ENCODE measurements around the gene IMP3.
"Not testable (repeated sequence)": the region's sequence is repeated elsewhere in the genome, so short reads cannot be mapped to it uniquely, and the experiment has no call there.

Gene IMP3

DNA sequence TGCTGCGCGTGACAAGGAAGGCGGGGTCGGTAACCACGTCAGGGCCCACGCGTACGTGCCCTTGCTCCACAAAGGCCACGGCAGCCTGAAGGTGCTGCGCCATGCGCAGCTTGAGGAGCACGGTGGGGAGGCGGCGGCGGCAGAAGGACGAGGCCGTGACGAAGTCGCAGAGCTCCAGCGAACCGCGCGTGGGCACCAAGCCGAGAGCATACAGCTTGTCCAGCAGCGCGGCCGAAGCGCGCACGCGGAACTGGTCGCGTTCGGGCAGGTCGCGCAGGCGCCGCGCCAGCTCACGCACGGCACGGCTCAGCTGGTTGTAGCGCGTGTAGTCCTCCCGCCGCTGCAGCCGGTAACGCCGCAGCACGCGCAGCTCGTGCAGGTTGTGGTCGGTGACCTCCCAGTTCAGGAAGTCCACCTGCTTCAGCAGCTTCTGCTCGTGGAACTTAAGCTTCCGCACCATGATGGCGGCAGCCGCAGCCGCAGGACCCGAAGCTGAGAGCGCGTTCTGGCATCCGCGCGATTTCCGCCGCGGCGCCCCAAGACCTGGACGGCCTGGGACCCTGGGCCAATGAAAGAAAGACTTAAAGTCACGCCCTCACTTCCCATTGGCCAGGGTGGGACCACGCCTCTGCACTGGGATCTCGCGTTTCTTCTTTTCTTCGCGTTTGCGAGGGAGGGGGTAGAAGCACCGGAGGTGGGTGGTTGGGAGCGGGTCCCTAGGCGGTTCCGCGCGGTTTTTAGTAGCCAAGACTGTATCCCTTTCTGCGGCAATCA lies at the start of gene IMP3:
TSS of gene IMP3 (minus strand) at position 516 of the 774 bp plus-strand sequence. CDS start at position 460, 56 bp downstream.
- DNase-seq = peak; percentile 89 to 95 (median 93)

- not testable (repeated sequence) for DNase-seq
Measured at GRCh38 chr15:75689429-75689828, 49.4 kb upstream of the IMP3 start.

DNA sequence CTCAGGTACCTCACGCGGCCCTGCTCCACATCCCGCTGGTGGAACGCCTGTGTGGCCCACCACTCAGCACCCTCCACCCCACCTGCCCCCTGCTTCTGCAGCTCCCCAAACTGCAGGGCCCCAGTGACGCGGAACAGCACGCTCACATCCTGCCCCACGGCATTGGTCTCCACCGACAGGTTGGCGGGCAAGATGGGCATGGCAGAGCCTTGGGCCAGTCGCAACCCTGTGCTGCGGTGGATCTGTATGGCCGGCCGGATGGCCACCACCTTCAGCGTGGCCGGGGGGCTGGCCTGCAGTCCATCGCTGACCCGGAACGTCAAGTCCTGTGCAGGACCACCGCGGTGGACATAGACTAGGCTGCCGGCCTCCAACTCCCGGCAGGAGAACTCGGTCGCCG lies 48.8 kb upstream of the IMP3 start:
- DNase-seq = no peak

- no peak for DNase-seq
Measured at GRCh38 chr15:75688278-75688557, 48.2 kb upstream of the IMP3 start.

DNA sequence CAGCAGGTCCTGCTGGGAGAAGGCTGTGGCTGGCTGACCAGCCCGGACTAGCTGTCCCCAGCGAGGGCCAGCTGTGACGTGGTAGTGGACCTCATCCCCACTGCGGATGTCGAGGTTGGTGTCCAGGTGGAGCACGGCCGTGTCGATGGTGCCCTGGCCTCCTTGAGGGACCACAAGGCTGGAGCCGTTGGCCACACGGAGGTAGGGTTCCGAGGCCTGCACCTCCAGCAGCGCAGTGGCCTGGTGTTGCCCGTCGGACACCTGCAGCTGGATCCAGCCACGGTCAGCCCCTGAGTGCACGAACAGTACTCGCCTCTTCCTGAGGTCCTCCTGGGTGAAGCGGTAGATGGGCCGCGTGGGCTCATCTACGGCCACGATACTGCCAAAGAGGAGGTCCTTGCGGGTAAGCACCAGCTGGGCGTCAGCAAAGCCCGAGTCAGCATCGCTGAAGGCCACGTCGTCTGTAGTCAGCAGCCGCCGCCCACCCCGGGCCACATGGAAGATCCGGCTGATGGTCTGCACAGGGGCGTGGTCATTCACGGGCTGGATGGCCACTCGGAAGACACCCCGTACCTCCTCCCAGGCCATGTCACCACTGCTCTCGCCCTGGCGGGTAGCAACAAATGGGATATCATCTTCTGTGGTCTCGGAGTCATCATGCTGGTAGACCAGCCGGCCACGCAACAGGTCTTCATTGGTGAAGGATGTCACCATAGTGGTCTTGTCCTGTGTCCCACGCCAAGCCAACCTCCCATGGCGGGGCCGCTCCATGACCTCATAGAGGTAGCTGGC lies 47.7 kb upstream of the IMP3 start:
- DNase-seq = no peak

- DNase-seq = peak; percentile 32 to 73 (median 58)
Measured at GRCh38 chr15:75686212-75686642, 46.2 kb upstream of the IMP3 start.

GRCh38 chr15:75685195-75685594 lies 45.2 kb upstream of the IMP3 start:
- no peak for DNase-seq

DNA sequence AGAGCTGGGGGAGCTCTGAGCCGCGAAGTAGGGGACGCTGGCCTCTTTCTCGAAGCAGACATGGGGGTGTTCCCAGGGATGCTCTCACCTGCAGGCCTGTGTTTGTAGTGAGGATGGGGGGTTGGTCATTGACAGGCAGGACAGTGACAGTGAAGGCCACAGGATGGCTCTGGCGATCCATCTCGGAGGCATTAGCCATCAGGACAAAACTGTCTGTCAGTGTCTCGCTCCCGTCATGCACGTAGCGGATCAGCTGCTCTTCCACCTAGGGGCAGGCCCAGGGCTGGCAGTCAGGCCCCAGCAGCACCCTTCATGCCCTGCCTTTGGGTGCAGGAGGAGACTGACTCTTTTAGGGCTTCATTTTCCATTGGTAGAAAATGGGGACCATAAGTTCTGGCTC lies 44.6 kb upstream of the IMP3 start:
- DNase-seq = no peak

DNA sequence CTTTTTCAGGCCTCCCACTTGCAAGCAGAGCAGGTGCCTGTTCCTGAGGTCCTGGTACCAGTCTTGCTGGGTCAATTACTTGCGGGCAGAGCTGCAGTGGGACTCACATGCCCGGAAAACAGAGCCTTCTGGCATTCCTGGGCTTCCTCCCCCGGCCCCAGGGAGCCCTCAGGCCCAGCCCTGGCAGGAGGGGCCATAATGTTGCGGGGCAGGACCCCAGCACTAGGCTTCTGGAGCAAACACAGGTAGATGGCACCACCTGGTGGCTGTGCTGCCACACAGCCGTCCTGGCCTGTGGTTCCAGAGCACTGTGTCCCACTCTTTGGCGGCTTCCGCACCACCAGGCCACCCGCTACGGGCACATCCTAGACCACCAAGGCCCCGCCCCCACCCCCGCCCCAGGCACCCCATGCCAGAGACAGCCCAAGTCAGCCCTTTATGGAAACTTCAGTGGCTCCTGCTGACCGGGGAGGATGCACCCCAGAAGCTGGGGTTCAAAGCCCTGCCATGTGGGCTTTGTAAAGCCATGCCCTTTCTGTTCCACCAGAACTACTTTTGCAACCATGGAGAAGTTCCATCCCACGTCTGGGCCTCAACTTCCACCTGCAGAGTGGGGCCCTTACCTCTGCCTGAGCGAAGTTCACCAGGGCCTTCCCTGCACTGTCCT lies 43.8 kb upstream of the IMP3 start:
- DNase-seq = peak; percentile 8 to 61 (median 48)

DNA sequence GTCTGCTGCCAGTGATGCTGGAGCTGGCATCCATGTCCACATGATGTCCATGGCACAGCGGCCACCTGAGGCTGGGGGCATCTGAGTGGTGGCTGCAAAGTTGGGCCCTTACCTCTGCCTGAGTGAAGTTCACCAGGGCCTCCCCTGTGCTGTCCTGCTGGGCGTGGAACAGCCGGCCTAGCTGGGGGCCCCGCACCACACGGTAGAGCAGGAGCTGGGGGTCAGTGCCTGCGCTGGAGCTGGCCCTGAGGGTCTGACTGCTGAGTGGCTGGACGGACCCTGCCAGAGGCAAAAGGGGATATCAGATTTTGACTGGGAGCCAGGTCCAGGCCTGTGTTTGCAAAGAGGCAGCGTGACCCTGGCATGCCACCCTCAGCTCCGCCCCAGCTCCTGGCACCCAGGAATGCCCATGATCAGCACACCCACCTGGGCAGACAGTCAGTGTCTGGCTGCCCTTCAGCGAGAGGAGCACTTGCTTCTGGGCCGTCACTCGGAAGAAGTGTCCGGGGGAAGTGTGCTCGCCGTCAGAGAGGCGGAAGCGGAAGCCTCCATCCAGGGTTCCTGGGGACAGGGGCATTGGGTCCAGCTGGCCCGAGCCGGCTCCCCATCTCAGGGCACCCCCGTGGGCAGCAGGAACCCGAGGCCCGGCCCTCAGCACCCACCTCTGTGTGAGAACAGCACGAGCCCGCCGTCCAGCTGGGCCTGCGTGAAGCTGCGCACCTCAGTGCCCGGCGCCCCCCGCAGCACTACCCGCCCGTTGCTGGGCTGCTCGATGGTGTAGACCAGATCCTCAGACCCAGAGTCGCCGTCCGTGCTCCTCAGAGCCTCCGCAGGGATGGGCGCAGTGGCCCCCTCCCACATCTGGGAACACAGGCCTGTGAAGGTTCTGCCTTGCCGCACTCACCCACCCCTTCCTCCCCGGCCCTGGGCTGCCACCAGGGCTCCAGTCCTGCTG lies 42.4 kb upstream of the IMP3 start:
- DNase-seq = no peak

- no peak for DNase-seq
Measured at GRCh38 chr15:75680007-75680789, 40.2 kb upstream of the IMP3 start.

DNA sequence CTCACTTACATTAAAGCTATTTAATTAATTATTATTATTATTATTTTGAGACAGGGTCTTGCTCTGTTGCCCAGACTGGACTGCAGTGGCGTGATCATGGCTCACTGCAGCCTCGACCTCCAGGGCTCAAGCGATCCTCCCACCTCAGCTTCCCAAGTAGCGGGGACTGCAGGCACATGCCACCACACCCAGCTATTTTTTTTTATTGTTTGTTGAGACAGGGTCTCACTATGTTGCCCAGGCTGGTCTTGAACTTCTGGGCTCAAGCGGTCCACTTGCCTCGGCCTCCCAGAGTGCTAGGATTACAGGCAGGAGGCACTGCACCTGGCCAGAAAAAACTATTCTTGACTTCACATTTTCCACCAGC lies 38.3 kb upstream of the IMP3 start:
- DNase-seq = not testable (repeated sequence)

GRCh38 chr15:75677465-75678323 lies 37.7 kb upstream of the IMP3 start:
- no peak for DNase-seq

- DNase-seq = no peak
Measured at GRCh38 chr15:75676688-75677464, 36.9 kb upstream of the IMP3 start.

DNA sequence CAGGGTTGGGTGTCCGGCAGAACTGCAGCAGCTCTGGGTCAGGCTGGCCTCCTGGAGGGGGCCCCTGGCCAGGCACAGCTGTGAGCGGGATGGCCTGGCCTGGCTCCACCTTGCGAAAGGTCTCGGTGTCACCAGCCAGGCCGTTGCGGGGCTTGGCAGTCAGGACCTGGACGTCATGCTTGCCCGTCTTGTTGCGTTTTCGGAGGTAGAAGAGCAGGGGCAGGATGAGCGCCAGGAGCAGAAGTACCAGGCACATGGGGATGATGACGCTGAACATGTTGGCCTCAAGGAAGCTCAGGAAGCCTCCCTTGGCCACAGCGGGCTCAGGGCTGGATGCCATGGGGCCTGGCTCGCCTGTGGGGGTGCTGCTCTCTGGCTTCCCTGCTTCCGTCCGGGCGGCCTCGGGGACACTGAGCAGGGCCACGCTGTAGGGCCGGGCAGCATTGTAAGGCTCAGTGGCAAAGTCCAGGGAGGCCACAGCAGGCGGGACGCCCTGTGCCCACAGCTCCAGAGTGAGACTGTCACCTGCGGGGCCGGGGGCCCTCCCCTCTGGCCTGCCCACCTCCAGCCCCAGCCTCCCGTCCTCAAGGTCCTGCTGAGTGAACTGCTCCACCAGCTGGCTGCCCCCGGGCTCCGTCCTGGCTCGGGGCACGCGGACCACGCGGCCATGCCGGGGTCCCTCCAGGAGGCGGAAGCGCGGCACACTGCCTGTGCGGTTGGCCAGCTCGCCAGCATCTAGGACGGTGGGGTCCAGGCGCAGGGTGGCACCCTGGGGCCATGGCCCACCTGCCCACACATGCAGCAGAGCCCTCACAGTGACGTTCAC lies 35.8 kb upstream of the IMP3 start:
- no peak for DNase-seq

GRCh38 chr15:75674366-75674765 lies 34.3 kb upstream of the IMP3 start:
- no peak for DNase-seq

DNA sequence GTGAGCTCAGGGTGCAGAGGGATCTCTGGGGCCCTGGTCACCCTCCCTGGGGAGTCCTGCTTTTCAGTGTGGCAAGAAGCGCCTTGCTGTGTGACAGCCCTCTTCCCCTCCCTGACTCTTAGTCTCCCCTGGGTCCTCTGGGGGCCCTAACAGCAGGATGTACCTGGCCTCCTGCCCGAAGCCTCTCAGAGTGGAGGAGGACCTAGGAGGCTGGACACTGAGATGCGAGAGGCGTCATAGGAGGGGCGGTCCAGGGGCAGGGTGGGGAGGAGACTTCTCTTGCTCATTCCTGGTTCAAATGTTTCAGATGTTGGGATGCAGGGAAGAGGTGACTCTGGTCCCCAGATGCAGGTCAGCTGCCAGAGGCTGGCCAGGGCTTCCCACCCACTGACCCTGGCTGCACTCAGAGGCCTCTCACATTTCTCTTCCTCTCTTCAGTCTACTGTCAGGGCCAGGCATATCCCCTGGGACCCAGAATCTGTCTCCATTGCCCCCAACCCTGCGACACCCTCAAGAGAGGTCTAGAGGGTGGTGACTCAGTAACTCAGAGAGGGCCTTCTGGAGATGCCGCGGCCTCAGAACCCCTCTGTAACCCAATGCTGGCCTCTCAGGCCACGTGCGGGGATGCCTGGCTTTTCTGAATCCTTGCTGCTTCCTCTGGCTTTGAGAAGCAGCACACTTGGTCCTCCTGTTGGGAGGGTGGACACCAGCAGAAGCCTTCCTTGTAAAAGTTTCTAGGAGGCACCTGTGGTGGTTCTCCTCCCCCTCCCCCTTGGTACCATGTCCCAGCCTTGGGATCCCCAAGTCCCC lies 33.6 kb upstream of the IMP3 start:
- DNase-seq = no peak
